Lower leg skin (tissue), 3 donors: ENCODE measurements around the gene PJA2.

ENCODE experiments used
- CTCF ChIP-seq, 3 donors: fragments of 450-650 bp; IDR thresholded peaks; one replicate each; pipeline ENCODE4 v1.5.1; 2016; ENCODE audit warnings: antibody characterized with exemption in 3 of 3, mild to moderate bottlenecking in 3 of 3, moderate library complexity in 2 of 3
- POLR2A ChIP-seq, 2 donors: fragments of 450-650 bp; IDR thresholded peaks; one replicate each; pipeline ENCODE4 v1.6.1; 2016 to 2017; ENCODE audit warnings: antibody characterized with exemption in 2 of 2, mild to moderate bottlenecking in 1 of 2, moderate library complexity in 1 of 2

GRCh38 chr5:109318455-109319108, 91.2 kb downstream of the PJA2 start:
- TF ChIP-seq CTCF (IDR thresholded peaks at IDR 0.05) (no peak), POLR2A (IDR thresholded peaks at IDR 0.05) (no peak)
